ENCODE data around the gene OPCML.

The OPCML gene

GRCh38 chr11:132444911-132445310, 1087.4 kb downstream of the OPCML start:
- H3K27ac ChIP-seq (ENCODE audit: low read depth, low read length) = no peak overlapping the region
- H3K4me3 ChIP-seq (ENCODE audit: low read depth, low read length) = no peak overlapping the region
- no peak overlapping the region for H3K9ac ChIP-seq (ENCODE audit: low read length)
- H3K4me1 ChIP-seq (ENCODE audit: control insufficient read depth, insufficient read depth, low read length) = no peaks in the 10 kb centered on the region
- no peaks in the 10 kb centered on the region for H3K9me3 ChIP-seq (ENCODE audit: control insufficient read depth, insufficient read depth, low read depth, low read length)
- no peaks in the 10 kb centered on the region for H3K36me3 ChIP-seq (ENCODE audit: control insufficient read depth, insufficient read depth, low read length)
- H3K27me3 ChIP-seq (ENCODE audit: control insufficient read depth, insufficient read depth, low read length) = no peaks in the 10 kb centered on the region

GRCh38 chr11:132439711-132440255, 1092.5 kb downstream of the OPCML start:
- no peaks in the 10 kb centered on the region for H3K9me3 ChIP-seq (ENCODE audit: control insufficient read depth, insufficient read depth, low read depth, low read length)
- H3K4me3 ChIP-seq (ENCODE audit: low read depth, low read length) = no peak overlapping the region
- no peak overlapping the region for H3K27ac ChIP-seq (ENCODE audit: low read depth, low read length)
- H3K4me1 ChIP-seq (ENCODE audit: control insufficient read depth, insufficient read depth, low read length) = no peaks in the 10 kb centered on the region; the same call in 1 of the 2 replicates
- no peaks in the 10 kb centered on the region for H3K36me3 ChIP-seq (ENCODE audit: control insufficient read depth, insufficient read depth, low read length)
- H3K27me3 ChIP-seq (ENCODE audit: control insufficient read depth, insufficient read depth, low read length) = no peaks in the 10 kb centered on the region
- H3K9ac ChIP-seq (ENCODE audit: low read length) = no peak overlapping the region

GRCh38 chr11:132438418-132438817, 1093.9 kb downstream of the OPCML start:
- Histone ChIP-seq H3K27ac (ENCODE audit: low read depth, low read length) (no peak overlapping the region), H3K27me3 (ENCODE audit: control insufficient read depth, insufficient read depth, low read length) (no peaks in the 10 kb centered on the region), H3K36me3 (ENCODE audit: control insufficient read depth, insufficient read depth, low read length) (no peaks in the 10 kb centered on the region), H3K4me1 (ENCODE audit: control insufficient read depth, insufficient read depth, low read length) (no peaks in the 10 kb centered on the region; the same call in 1 of the 2 replicates), H3K9ac (ENCODE audit: low read length) (no peak overlapping the region), H3K9me3 (ENCODE audit: control insufficient read depth, insufficient read depth, low read depth, low read length) (no peaks in the 10 kb centered on the region), H3K4me3 (ENCODE audit: low read depth, low read length) (no peak overlapping the region)

GRCh38 chr11:132430429-132431062, 1101.8 kb downstream of the OPCML start:
- peaks cover 4% of the 10 kb centered on the region; the same call in 1 of the 2 replicates for H3K4me1 ChIP-seq (ENCODE audit: control insufficient read depth, insufficient read depth, low read length)
- H3K9me3 ChIP-seq (ENCODE audit: control insufficient read depth, insufficient read depth, low read depth, low read length) = no peaks in the 10 kb centered on the region
- H3K36me3 ChIP-seq (ENCODE audit: control insufficient read depth, insufficient read depth, low read length) = no peaks in the 10 kb centered on the region
- no peaks in the 10 kb centered on the region for H3K27me3 ChIP-seq (ENCODE audit: control insufficient read depth, insufficient read depth, low read length)
- no peak overlapping the region for H3K27ac ChIP-seq (ENCODE audit: low read depth, low read length)
- no peak overlapping the region for H3K4me3 ChIP-seq (ENCODE audit: low read depth, low read length)
- no peak overlapping the region for H3K9ac ChIP-seq (ENCODE audit: low read length)

GRCh38 chr11:132429685-132430084, 1102.6 kb downstream of the OPCML start:
- H3K27me3 ChIP-seq (ENCODE audit: control insufficient read depth, insufficient read depth, low read length) = no peaks in the 10 kb centered on the region
- H3K4me3 ChIP-seq (ENCODE audit: low read depth, low read length) = no peak overlapping the region
- H3K27ac ChIP-seq (ENCODE audit: low read depth, low read length) = no peak overlapping the region
- H3K36me3 ChIP-seq (ENCODE audit: control insufficient read depth, insufficient read depth, low read length) = no peaks in the 10 kb centered on the region
- H3K9me3 ChIP-seq (ENCODE audit: control insufficient read depth, insufficient read depth, low read depth, low read length) = no peaks in the 10 kb centered on the region
- H3K9ac ChIP-seq (ENCODE audit: low read length) = no peak overlapping the region
- H3K4me1 ChIP-seq (ENCODE audit: control insufficient read depth, insufficient read depth, low read length) = peaks cover 4% of the 10 kb centered on the region; the same call in 1 of the 2 replicates

- Histone ChIP-seq H3K27me3 (ENCODE audit: control insufficient read depth, insufficient read depth, low read length) (no peaks in the 10 kb centered on the region), H3K4me3 (ENCODE audit: low read depth, low read length) (no peak overlapping the region), H3K9ac (ENCODE audit: low read length) (no peak overlapping the region), H3K27ac (ENCODE audit: low read depth, low read length) (no peak overlapping the region), H3K36me3 (ENCODE audit: control insufficient read depth, insufficient read depth, low read length) (no peaks in the 10 kb centered on the region), H3K9me3 (ENCODE audit: control insufficient read depth, insufficient read depth, low read depth, low read length) (no peaks in the 10 kb centered on the region), H3K4me1 (ENCODE audit: control insufficient read depth, insufficient read depth, low read length) (peaks cover 4% of the 10 kb centered on the region; the same call in 1 of the 2 replicates)
Observed at GRCh38 chr11:132427611-132428010, 1104.7 kb downstream of the OPCML start.

GRCh38 chr11:132424433-132424832, 1107.9 kb downstream of the OPCML start:
- no peaks in the 10 kb centered on the region for H3K4me1 ChIP-seq (ENCODE audit: control insufficient read depth, insufficient read depth, low read length)
- no peaks in the 10 kb centered on the region for H3K36me3 ChIP-seq (ENCODE audit: control insufficient read depth, insufficient read depth, low read length)
- no peaks in the 10 kb centered on the region for H3K9me3 ChIP-seq (ENCODE audit: control insufficient read depth, insufficient read depth, low read depth, low read length)
- no peak overlapping the region for H3K4me3 ChIP-seq (ENCODE audit: low read depth, low read length)
- H3K27ac ChIP-seq (ENCODE audit: low read depth, low read length) = no peak overlapping the region
- no peaks in the 10 kb centered on the region for H3K27me3 ChIP-seq (ENCODE audit: control insufficient read depth, insufficient read depth, low read length)
- H3K9ac ChIP-seq (ENCODE audit: low read length) = no peak overlapping the region

- Histone ChIP-seq H3K4me3 (ENCODE audit: low read depth, low read length) (no peak overlapping the region), H3K27me3 (ENCODE audit: control insufficient read depth, insufficient read depth, low read length) (no peaks in the 10 kb centered on the region), H3K27ac (ENCODE audit: low read depth, low read length) (no peak overlapping the region), H3K4me1 (ENCODE audit: control insufficient read depth, insufficient read depth, low read length) (no peaks in the 10 kb centered on the region), H3K9ac (ENCODE audit: low read length) (no peak overlapping the region), H3K9me3 (ENCODE audit: control insufficient read depth, insufficient read depth, low read depth, low read length) (no peaks in the 10 kb centered on the region), H3K36me3 (ENCODE audit: control insufficient read depth, insufficient read depth, low read length) (no peaks in the 10 kb centered on the region)
Observed at GRCh38 chr11:132423266-132423665, 1109.0 kb downstream of the OPCML start.

- no peaks in the 10 kb centered on the region for H3K4me1 ChIP-seq (ENCODE audit: control insufficient read depth, insufficient read depth, low read length)
- no peaks in the 10 kb centered on the region for H3K27me3 ChIP-seq (ENCODE audit: control insufficient read depth, insufficient read depth, low read length)
- no peak overlapping the region for H3K9ac ChIP-seq (ENCODE audit: low read length)
- no peak overlapping the region for H3K27ac ChIP-seq (ENCODE audit: low read depth, low read length)
- H3K4me3 ChIP-seq (ENCODE audit: low read depth, low read length) = no peak overlapping the region
- H3K9me3 ChIP-seq (ENCODE audit: control insufficient read depth, insufficient read depth, low read depth, low read length) = no peaks in the 10 kb centered on the region
- H3K36me3 ChIP-seq (ENCODE audit: control insufficient read depth, insufficient read depth, low read length) = no peaks in the 10 kb centered on the region
Observed at GRCh38 chr11:132422722-132423121, 1109.6 kb downstream of the OPCML start.

GRCh38 chr11:132421555-132421954, 1110.7 kb downstream of the OPCML start:
- no peak overlapping the region for H3K4me3 ChIP-seq (ENCODE audit: low read depth, low read length)
- H3K4me1 ChIP-seq (ENCODE audit: control insufficient read depth, insufficient read depth, low read length) = no peaks in the 10 kb centered on the region
- H3K9me3 ChIP-seq (ENCODE audit: control insufficient read depth, insufficient read depth, low read depth, low read length) = no peaks in the 10 kb centered on the region
- H3K36me3 ChIP-seq (ENCODE audit: control insufficient read depth, insufficient read depth, low read length) = no peaks in the 10 kb centered on the region
- no peak overlapping the region for H3K9ac ChIP-seq (ENCODE audit: low read length)
- no peaks in the 10 kb centered on the region for H3K27me3 ChIP-seq (ENCODE audit: control insufficient read depth, insufficient read depth, low read length)
- no peak overlapping the region for H3K27ac ChIP-seq (ENCODE audit: low read depth, low read length)

- Histone ChIP-seq H3K4me3 (ENCODE audit: low read depth, low read length) (no peak overlapping the region), H3K27me3 (ENCODE audit: control insufficient read depth, insufficient read depth, low read length) (no peaks in the 10 kb centered on the region), H3K36me3 (ENCODE audit: control insufficient read depth, insufficient read depth, low read length) (no peaks in the 10 kb centered on the region), H3K9ac (ENCODE audit: low read length) (no peak overlapping the region), H3K9me3 (ENCODE audit: control insufficient read depth, insufficient read depth, low read depth, low read length) (no peaks in the 10 kb centered on the region), H3K4me1 (ENCODE audit: control insufficient read depth, insufficient read depth, low read length) (no peaks in the 10 kb centered on the region), H3K27ac (ENCODE audit: low read depth, low read length) (no peak overlapping the region)
Observed at GRCh38 chr11:132414451-132414850, 1117.8 kb downstream of the OPCML start.
